Effector memory CD8-positive, alpha-beta T cell (primary cell): ENCODE data around the gene SMIM36.

ENCODE experiments used
- ATAC-seq: fragments of 150-1000 bp; cut with Tn5 transposase; replicated peaks from 2 replicates; pipeline ENCODE4 v1.10.0; 2021; ENCODE audit warnings: mild to moderate bottlenecking, moderate library complexity
- DNase-seq, 3 experiments: peaks; one replicate each; pipeline ENCODE4 v3.0.0; 2021
- H3K27ac Mint-ChIP-seq, 2 donors: one replicate each; pipeline ENCODE4 v1.8.0; 2022; ENCODE audit warnings: mild to moderate bottlenecking in 2 of 2, mixed read lengths in 2 of 2, moderate library complexity in 2 of 2
- H3K27me3 Mint-ChIP-seq, 2 donors: one replicate each; pipeline ENCODE4 v1.8.0; 2022; ENCODE audit warnings: mixed read lengths in 2 of 2
- H3K36me3 Mint-ChIP-seq: one replicate; pipeline ENCODE4 v1.8.0; 2022; ENCODE audit warnings: mild to moderate bottlenecking, moderate library complexity, mixed read lengths; ENCODE audit not compliant: insufficient read depth
- H3K4me1 Mint-ChIP-seq, 2 donors: one replicate each; pipeline ENCODE4 v1.8.0; 2022; ENCODE audit warnings: low read depth in 2 of 2, mixed read lengths in 2 of 2
- H3K4me3 Mint-ChIP-seq, 2 donors: one replicate each; pipeline ENCODE4 v1.8.0; 2022; ENCODE audit warnings: mild to moderate bottlenecking in 2 of 2, mixed read lengths in 2 of 2, moderate library complexity in 2 of 2
- H3K9me3 Mint-ChIP-seq, 2 donors: one replicate each; pipeline ENCODE4 v1.8.0; 2022; ENCODE audit warnings: mixed read lengths in 2 of 2

Gene SMIM36

DNA sequence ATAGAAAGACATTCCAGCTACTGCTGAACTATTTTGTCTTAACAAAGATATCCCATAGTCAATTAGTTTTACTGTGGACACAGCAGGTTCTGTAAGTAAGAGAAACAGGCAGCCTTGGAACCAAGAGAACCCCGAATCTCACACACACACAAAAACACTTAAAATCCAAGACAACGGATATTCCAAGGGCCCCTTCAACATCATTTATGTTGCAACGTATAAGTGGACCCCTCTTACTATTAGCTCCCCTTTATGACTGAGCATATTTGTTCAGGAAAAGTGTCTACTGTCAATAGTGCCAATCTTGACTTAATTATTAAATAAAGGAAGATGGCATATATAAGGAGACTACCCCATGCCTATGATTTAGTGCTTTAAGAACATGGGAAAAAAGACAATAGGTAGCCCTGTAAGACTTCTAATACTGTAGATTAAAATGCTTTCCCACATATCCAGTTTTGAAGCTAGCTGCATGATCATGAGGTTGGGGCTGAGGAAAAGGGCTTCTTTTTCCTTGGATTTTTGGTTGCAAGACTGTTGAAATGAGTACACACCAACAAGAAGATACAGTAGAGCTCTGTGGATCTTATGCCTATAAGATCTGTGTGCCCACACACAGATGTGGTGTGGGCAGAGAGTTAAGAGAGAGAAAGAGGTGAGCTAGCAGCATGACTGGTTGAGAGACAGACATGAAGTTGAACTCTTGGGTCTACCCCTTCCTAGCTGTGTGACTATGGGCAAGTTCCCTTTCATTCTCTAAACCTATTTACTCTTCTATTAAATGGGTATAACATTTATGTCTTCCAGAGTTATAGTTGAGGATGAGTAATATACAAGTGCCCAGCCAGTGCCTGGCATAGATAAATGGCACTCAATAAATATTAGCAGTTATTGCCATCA, 92.6 kb downstream of the SMIM36 start:
- Mint-ChIP-seq H3K27ac (peak overlapping the region; percentile 50 to 91), H3K27me3 (peaks cover 6 to 9% of the 10 kb centered on the region in 2 donors), H3K4me3 (peak overlapping the region in 1 of 2 donors; percentile 89), H3K9me3 (no peaks in the 10 kb centered on the region), H3K4me1 (peaks cover 36 to 45% of the 10 kb centered on the region in 2 donors), H3K36me3 (peaks cover 18% of the 10 kb centered on the region)
- DNase-seq (no peak), ATAC-seq (no peak)

DNA sequence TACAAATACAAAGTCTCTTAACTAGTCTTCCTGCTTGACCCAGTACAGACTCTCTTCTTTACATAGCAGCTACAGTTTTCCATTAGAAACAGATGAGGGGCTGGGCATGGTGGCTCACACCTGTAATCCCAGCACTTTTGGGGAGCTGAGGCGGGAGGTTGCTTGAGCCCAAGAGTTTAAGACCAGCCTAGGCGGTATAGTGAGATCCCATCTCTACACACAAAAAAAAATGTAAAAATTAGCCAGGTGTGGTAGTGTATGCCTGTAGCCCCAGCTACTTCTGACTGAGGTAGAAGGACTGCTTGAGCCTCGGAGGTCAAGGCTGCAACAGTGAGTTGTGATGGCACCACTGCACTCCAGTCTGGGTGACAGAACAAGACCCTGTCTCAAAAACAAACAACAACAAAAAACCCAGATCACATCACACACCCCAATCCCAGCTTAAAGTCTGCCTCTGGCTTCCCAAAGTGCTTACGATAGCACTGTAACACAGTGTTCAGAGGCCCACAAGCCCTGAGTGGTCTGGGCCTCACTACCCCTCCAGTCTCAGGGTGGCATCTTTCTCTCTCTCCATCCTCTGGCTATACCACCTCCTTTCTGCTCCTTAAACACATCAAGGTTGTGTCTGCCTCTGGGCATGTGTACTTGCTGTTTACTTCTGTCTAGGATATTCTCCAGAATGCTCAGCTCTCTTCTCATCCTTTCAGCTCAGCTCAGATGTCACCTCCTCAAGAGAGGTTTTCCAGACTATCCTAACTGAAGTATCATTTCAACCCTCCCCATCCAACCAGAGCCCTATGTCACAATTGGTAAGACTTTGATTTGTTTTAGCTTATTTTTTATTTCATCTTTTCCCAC, 93.6 kb downstream of the SMIM36 start:
- Mint-ChIP-seq H3K9me3 (no peaks in the 10 kb centered on the region), H3K4me1 (peaks cover 36 to 45% of the 10 kb centered on the region in 2 donors), H3K4me3 (no peak overlapping the region), H3K27ac (peak overlapping the region; percentile 49 to 50), H3K27me3 (no peaks in the 10 kb centered on the region), H3K36me3 (peaks cover 24% of the 10 kb centered on the region)
- DNase-seq: no peak
- no peak for ATAC-seq

DNA sequence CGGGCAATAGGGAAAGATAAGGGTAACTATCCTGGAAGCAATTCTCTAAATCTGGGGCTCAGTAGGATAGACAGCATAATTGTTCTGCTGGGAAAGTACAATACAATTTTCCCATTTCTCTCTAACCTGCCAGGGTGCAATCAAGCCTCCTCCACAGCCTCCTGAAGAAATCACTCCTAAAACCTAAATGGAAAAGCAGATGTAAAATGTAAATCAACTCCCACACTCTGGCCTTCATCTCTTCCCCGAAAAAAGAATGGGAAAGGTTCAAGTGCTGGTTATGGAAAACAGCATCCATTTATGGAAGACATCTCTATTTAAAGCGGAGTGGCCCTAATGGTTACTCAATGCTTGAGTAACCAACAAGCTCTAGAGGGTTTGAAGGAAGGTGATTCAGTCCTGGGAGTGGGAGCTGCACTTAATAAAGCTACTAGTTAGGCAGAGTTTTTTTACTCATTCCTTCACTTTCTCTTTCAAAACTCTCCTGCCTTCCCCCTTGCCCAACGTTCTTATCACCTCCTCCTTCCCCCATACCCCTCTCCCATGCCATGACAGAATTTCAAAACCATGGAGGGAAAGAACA, 94.7 kb downstream of the SMIM36 start:
- no peak for ATAC-seq
- Mint-ChIP-seq H3K36me3 (peaks cover 29% of the 10 kb centered on the region), H3K4me3 (no peak overlapping the region), H3K27me3 (no peaks in the 10 kb centered on the region), H3K9me3 (no peaks in the 10 kb centered on the region), H3K27ac (peak overlapping the region in 1 of 2 donors; percentile 49), H3K4me1 (peaks cover 35 to 45% of the 10 kb centered on the region in 2 donors)
- no peak for DNase-seq

DNA sequence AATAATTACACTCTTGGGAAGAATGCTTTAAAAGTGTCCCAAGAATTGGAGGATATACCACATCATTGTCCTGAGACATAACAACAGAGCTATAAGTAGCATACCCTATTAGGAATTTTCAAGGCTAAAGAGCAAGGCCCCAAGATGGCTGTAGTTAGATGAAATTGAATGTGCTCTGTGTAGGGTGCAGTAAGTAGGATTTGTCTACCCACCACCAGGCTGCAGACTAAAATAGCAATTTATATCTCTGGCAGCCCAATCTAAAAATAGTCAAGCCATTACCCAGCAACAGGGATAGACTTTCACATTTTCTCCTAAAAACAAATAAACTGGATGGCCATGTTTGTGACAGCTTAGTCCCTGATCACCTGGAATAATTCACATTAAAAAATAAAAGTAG, 95.3 kb downstream of the SMIM36 start:
- Mint-ChIP-seq H3K36me3 (peaks cover 31% of the 10 kb centered on the region), H3K9me3 (no peaks in the 10 kb centered on the region), H3K4me3 (no peak overlapping the region), H3K27ac (no peak overlapping the region), H3K27me3 (no peaks in the 10 kb centered on the region), H3K4me1 (peaks cover 35 to 44% of the 10 kb centered on the region in 2 donors)
- DNase-seq: no peak
- no peak for ATAC-seq

DNA sequence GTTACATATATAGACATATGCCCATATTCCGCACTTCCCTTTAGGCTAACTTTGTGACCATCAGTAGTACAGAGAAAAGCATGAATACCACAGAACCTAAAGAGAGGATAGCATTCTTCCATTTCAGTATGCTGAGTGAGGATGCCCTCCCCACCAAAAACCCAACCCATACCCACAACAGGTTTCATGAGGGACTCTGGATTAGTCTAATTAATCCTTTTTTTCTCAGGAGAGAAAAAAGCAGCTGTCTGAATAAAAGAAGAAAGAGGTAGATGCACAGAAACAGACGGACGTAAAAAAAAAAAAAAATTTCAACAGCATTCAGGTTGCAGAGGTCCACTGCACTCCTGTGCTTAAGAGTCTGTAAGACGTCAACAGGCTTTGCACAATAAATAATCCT, 96.3 kb downstream of the SMIM36 start:
- Mint-ChIP-seq H3K36me3 (peaks cover 32% of the 10 kb centered on the region), H3K4me3 (no peak overlapping the region), H3K27ac (peak overlapping the region in 1 of 2 donors; percentile 66), H3K27me3 (no peaks in the 10 kb centered on the region), H3K4me1 (peaks cover 35 to 37% of the 10 kb centered on the region in 2 donors), H3K9me3 (no peaks in the 10 kb centered on the region)
- no peak for DNase-seq
- ATAC-seq: no peak

DNA sequence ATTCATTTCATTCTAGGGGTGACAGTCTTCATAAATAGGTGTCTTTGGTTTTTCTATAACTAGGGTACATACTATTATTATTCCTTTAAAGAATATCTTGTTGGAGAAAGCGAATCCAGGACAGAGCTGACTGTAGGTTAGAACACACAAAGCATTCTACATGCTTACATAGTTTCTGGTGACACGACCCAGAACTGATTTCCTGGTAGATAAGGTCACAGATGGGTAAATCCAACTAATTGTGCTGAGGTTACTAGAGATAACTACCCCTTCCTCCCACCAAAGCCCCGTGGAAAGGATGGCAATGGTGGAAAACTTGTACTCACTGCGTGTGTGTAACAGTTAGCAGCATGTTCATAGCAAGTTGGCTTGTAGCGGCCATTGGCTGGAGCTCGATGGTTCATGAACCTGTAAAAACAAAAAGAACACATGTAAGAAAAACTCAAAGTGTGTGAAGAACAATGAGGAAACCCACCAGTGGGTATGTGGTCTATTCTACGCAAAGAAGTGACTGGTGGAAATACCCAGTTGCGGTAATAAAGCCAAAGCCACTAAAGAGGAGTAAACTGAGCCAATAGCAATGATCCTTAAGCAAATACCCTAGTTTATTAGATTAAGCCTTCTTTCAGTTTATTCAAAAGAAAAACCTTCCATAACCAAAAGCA, 97.3 kb downstream of the SMIM36 start:
- Mint-ChIP-seq H3K4me3 (peak overlapping the region in 1 of 2 donors; percentile 26), H3K36me3 (peaks cover 42% of the 10 kb centered on the region), H3K27ac (peak overlapping the region in 1 of 2 donors; percentile 66), H3K27me3 (no peaks in the 10 kb centered on the region), H3K4me1 (peaks cover 25 to 27% of the 10 kb centered on the region in 2 donors), H3K9me3 (no peaks in the 10 kb centered on the region)
- ATAC-seq: peak; percentile 93
- DNase-seq: peak in 2 of 3 experiments; percentile 10 to 16

DNA sequence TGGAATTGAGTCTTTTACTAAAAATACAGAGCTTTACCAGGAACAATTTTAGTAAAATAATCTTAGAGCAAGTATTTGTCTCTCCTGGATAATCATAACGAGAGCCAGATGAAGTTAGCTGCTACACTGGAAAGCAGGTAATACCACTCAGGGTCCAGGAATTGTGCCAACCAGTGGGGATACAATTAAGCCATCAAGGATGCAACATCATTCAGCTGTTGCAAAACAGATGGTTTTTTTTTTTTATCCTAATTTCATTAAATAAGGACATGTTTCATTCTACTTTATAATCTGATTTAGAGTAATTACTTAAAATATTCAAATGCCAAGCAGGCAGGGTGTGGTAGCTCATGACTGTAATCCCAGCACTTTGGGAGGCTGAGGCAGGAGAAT, 99.8 kb downstream of the SMIM36 start:
- ATAC-seq (no peak), DNase-seq (no peak)
- Mint-ChIP-seq H3K36me3 (peaks cover 62% of the 10 kb centered on the region), H3K4me1 (peaks cover 8 to 10% of the 10 kb centered on the region in 2 donors), H3K27ac (no peak overlapping the region), H3K4me3 (no peak overlapping the region), H3K9me3 (no peaks in the 10 kb centered on the region), H3K27me3 (no peaks in the 10 kb centered on the region)

DNA sequence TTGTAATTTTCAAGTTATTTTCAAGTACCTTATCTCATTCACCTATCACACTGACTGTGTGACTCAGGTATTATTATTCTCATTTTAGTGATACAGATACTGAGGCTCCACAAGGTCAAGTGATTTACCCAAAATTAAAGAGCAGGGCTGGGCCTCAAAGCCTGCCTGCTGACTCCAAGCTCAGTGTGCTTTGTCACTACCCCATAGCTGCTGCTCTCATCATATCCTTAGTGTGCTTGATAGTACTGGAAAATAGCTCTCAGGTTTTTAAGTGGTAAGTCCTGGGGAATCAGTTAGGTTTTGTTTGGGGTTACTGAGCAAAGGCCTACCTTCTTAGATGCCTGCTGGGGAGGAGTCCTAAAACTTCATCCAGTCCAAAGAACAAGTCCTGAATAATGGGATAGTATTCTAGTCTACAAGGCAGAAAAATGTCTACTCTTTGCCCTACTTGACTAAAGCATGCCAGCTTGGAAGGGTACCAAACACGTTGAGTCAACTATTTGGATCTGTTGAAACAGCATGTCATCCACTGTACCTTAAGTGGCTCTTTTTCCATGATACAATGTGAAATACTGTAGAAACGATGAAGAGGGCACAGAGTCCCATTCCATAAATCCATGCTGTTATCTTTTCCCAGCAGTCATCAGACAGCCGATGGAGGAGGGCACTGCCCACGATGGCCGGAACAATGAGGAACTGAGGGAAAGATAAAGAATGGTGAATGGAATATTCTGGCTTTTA, 100.4 kb downstream of the SMIM36 start:
- Mint-ChIP-seq H3K27ac (no peak overlapping the region), H3K36me3 (peaks cover 68% of the 10 kb centered on the region), H3K4me3 (no peak overlapping the region), H3K4me1 (peaks cover 7 to 8% of the 10 kb centered on the region in 2 donors), H3K27me3 (no peaks in the 10 kb centered on the region), H3K9me3 (no peaks in the 10 kb centered on the region)
- ATAC-seq (no peak), DNase-seq (no peak)

DNA sequence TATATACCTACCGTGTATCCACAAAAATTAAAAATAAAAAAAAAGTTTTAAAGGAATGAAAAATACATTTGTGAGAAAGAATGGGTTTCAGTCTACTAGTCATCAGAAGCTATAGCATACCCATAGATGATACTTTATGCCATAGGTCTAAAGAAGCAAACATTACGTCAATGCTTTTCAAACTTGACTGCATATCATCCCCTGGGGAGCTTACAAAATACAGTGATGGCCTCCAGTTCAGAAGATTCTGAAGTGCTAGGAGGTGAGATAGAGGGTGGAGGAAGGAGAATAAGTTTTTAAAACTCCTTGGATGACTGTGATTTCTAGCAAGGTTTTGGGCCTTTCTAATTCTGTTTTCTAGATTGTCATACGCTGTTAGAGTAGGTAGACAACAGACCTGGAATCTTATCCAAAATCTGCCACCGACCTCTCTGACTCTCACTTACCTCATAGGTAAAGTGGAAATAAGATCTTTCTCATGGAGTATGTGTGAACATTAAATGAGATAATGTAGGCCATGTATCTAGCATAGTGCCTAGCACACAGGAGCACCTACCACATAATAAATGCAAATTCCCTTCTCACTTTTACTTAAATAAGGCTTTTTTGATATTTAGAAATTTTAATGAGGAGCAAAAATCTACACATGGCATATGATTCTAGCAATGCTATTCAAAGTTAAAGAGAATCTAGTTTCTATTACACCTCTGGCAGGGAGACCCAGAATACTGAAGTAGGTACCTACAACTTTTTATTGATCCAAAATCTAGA, 102.0 kb downstream of the SMIM36 start:
- no peak for DNase-seq
- H3K27ac Mint-ChIP-seq: no peak overlapping the region
- no peak for ATAC-seq
- H3K27me3 Mint-ChIP-seq: no peaks in the 10 kb centered on the region
- no peaks in the 10 kb centered on the region for H3K9me3 Mint-ChIP-seq
- H3K4me1 Mint-ChIP-seq: peaks cover 0 to 3% of the 10 kb centered on the region in 2 donors
- H3K4me3 Mint-ChIP-seq: no peak overlapping the region
- peaks cover 71% of the 10 kb centered on the region for H3K36me3 Mint-ChIP-seq

DNA sequence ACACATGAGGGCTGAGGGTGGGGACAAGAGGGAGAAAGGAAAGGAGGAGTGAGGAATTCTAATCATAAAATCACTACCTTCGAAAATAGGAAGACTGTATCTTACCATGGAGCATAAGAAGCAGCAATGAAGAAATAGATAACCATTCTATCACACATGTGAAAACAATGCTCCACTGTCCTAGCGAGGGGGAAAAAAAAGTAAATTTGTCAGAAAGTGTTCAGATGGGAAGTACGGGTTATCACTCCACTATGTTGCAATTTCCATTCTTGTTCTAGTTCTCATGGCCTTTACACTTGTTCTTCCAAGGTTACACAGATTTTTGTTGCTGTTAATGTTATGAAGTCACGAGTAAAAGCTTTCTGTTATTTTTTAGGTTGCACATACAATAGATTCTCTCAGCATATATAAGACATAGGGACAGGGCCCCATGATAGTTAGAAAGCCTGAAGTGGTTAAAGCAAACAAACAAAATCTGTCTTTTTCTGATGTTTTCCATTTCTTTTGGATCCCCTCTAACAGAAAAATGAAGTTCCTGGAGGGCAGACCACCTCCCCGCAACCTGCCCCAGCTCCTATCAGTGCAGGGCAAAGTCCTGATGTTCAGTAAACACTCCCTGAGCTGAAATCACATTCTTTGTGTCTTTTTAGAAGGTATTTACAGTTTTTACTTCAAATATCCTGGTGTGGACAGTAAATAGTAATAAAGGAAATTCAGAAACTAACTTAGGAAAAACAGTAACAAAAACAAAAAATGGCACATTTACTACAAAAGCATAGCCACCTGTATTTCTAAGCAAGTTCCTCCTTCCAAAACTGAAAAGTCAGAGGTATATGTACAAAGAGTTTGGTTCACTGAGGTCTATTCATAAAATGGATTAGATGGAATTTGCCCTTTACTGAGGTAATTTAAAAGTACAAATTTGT, 103.3 kb downstream of the SMIM36 start:
- Mint-ChIP-seq H3K9me3 (no peaks in the 10 kb centered on the region), H3K4me1 (no peaks in the 10 kb centered on the region), H3K4me3 (no peak overlapping the region), H3K36me3 (peaks cover 80% of the 10 kb centered on the region), H3K27ac (no peak overlapping the region), H3K27me3 (no peaks in the 10 kb centered on the region)
- no peak for ATAC-seq
- no peak for DNase-seq

DNA sequence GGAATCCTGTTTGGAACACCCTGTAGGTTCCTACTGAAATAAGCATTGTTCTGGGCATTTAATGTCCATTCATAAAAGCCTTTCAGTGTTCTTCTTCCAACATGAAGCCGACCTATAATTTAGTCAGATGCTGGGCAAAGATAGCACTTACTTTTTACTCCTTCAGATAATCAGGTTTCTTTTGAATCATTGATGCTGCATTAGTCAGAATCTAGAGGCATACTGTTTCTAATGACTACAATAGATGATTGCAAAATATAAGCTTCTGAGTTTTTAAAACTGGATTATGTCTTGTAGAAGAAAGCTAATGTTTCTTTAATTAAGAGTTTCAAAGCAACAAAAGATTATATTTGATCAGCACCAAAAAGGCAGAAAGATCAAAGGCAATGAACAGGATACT, 105.7 kb downstream of the SMIM36 start:
- H3K27ac Mint-ChIP-seq: no peak overlapping the region
- no peak for ATAC-seq
- no peaks in the 10 kb centered on the region for H3K4me1 Mint-ChIP-seq
- no peak for DNase-seq
- H3K4me3 Mint-ChIP-seq: no peak overlapping the region
- no peaks in the 10 kb centered on the region for H3K9me3 Mint-ChIP-seq
- H3K36me3 Mint-ChIP-seq: peaks cover 81% of the 10 kb centered on the region
- no peaks in the 10 kb centered on the region for H3K27me3 Mint-ChIP-seq
